Skeletal muscle tissue (tissue), 4 donors: ENCODE results near the gene CHD6. TPM values are rescaled to one million over a fixed set of nuclear protein-coding genes. Genes with fewer than 3 reads are reported as not detected.

Experiments used
- H3K27ac ChIP-seq: one replicate; pipeline ENCODE4 v1.7.0; 2013; ENCODE audit warnings: mild to moderate bottlenecking, low read depth, low read length, inconsistent platforms
- H3K27me3 ChIP-seq, 3 donors: one replicate each; pipeline ENCODE4 v1.7.0; 2013; ENCODE audit warnings: low read length in 3 of 3; ENCODE audit not compliant: control insufficient read depth in 3 of 3, insufficient read depth in 3 of 3
- H3K36me3 ChIP-seq, 3 donors: one replicate each; pipeline ENCODE4 v1.7.0; 2013; ENCODE audit warnings: low read length in 3 of 3; ENCODE audit not compliant: control insufficient read depth in 3 of 3, insufficient read depth in 3 of 3
- H3K4me1 ChIP-seq, 3 donors: one replicate each; pipeline ENCODE4 v1.7.0; 2013; ENCODE audit warnings: low read length in 3 of 3, mild to moderate bottlenecking in 3 of 3; ENCODE audit not compliant: control insufficient read depth in 3 of 3, insufficient read depth in 3 of 3
- H3K4me3 ChIP-seq, 3 donors: one replicate each; pipeline ENCODE4 v1.7.0; 2013; ENCODE audit warnings: low read length in 3 of 3
- H3K9ac ChIP-seq, 3 donors: one replicate each; pipeline ENCODE4 v1.7.0; 2013; ENCODE audit warnings: low read length in 3 of 3, mild to moderate bottlenecking in 3 of 3, moderate library complexity in 2 of 3, low read depth in 1 of 3
- H3K9me3 ChIP-seq, 3 donors: one replicate each; pipeline ENCODE4 v1.7.0; 2013; ENCODE audit warnings: low read length in 3 of 3; ENCODE audit not compliant: control insufficient read depth in 3 of 3
- total RNA-seq: library from RNA; depleted of rRNA; stranded (reverse); fragments of >200 nt; gene quantifications from one replicate; pipeline ENCODE4 v1.2.3, GENCODE V29; 2014
- donor health status: Osteomylitis.

The CHD6 gene
- total RNA-seq, 1 donor from 2014 or later, result 45.9 TPM

GRCh38 chr20:41373251-41373783 lies 244.9 kb downstream of the CHD6 start:
- Histone ChIP-seq H3K36me3 (no peaks in the 10 kb centered on the region), H3K27ac (no peak overlapping the region), H3K4me1 (no peaks in the 10 kb centered on the region), H3K9me3 (no peaks in the 10 kb centered on the region), H3K27me3 (peaks cover 0 to 4% (median 0%) of the 10 kb centered on the region in 3 donors), H3K9ac (no peak overlapping the region), H3K4me3 (no peak overlapping the region)

- Histone ChIP-seq H3K4me3 (no peak overlapping the region), H3K27me3 (peaks cover 14 to 18% (median 14%) of the 10 kb centered on the region in 3 donors), H3K27ac (no peak overlapping the region), H3K36me3 (no peaks in the 10 kb centered on the region), H3K9ac (no peak overlapping the region), H3K9me3 (no peaks in the 10 kb centered on the region), H3K4me1 (no peaks in the 10 kb centered on the region)
These were observed 246.8 kb downstream of the CHD6 start for GRCh38 chr20:41371371-41371770.

- H3K9ac ChIP-seq, result no peak overlapping the region
- no peaks in the 10 kb centered on the region for H3K36me3 ChIP-seq
- H3K9me3 ChIP-seq, result no peaks in the 10 kb centered on the region
- peaks cover 3 to 7% (median 6%) of the 10 kb centered on the region in 3 donors for H3K4me1 ChIP-seq
- H3K4me3 ChIP-seq, result no peak overlapping the region
- peaks cover 21 to 30% (median 24%) of the 10 kb centered on the region in 3 donors for H3K27me3 ChIP-seq
- no peak overlapping the region for H3K27ac ChIP-seq
These were observed 248.0 kb downstream of the CHD6 start for GRCh38 chr20:41370176-41370575.

- Histone ChIP-seq H3K36me3 (no peaks in the 10 kb centered on the region), H3K4me3 (no peak overlapping the region), H3K27ac (no peak overlapping the region), H3K4me1 (peaks cover 3 to 7% (median 6%) of the 10 kb centered on the region in 3 donors), H3K9me3 (no peaks in the 10 kb centered on the region), H3K27me3 (peaks cover 26 to 35% (median 29%) of the 10 kb centered on the region in 3 donors), H3K9ac (no peak overlapping the region)
These were observed 248.5 kb downstream of the CHD6 start for GRCh38 chr20:41369673-41370072.

- Histone ChIP-seq H3K27me3 (peaks cover 33 to 44% (median 42%) of the 10 kb centered on the region in 3 donors), H3K4me1 (peaks cover 3 to 7% (median 6%) of the 10 kb centered on the region in 3 donors), H3K27ac (no peak overlapping the region), H3K4me3 (no peak overlapping the region), H3K9me3 (no peaks in the 10 kb centered on the region), H3K9ac (no peak overlapping the region), H3K36me3 (no peaks in the 10 kb centered on the region)
These were observed 250.2 kb downstream of the CHD6 start for GRCh38 chr20:41367956-41368355.

DNA sequence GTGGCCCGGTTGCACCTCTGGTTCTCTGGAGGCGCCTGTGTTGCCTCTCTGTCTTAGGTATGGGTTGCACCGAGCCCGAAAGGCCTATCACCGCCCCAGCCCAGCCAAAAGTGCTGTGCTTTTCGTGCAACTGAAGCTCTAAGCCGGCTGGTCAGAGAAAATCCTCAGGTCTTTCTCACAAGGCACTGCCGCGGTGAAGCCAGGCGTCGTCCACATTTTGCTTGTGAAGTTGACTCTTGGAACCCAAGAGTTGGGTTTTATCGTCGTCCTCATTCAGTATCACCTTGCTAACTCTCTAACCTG lies 250.8 kb downstream of the CHD6 start:
- no peaks in the 10 kb centered on the region for H3K9me3 ChIP-seq
- peaks cover 7 to 11% (median 11%) of the 10 kb centered on the region in 3 donors for H3K4me1 ChIP-seq
- H3K27me3 ChIP-seq, result peaks cover 33 to 46% (median 44%) of the 10 kb centered on the region in 3 donors
- H3K27ac ChIP-seq, result no peak overlapping the region
- H3K36me3 ChIP-seq, result no peaks in the 10 kb centered on the region
- no peak overlapping the region for H3K4me3 ChIP-seq
- no peak overlapping the region for H3K9ac ChIP-seq

DNA sequence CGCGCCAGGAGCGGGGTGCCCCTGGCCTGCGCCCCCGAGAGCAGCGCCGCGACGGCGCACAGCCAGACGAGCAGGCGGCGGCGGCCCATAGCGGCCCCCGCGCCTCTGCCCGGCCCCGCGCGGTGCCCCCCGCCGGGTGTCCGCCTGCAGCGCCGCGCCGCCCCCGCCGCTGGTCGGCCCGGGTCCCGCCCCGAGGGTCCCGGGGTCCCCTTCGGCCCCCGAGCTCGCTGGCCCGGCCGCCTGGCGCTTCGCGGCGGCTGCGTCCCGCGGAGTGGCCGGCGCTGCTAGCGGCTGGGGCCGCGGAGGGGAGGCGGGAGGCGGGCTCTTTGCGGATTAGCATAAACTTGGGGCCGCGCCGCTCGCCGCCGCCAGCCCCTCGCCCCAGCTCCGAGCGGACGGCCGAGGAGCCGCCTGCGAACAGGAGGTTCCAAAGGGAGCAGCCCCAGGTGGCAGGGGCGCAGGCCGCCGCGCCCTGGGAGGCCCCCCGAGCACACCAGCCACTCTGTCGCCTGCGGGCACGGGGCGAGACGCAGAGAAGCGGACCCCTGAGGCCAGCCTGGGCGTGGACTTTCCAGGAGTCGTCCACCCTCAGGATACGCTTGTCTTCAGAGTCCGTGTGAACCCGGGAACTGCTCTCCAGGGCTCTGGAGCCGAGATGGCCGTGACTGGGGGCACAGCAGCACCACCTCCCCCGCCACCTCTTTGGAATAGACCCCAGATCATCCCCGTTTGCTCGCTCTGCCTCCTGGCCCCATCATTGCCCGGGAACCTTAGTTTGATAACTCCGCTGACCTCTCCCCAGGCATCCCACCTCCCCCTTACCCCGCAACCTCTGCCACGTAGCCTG lies 251.4 kb downstream of the CHD6 start, which contains the start of gene EMILIN3:
TSS of gene EMILIN3 (minus strand) at position 273 of the 847 bp plus-strand sequence. CDS start at position 89, 184 bp downstream.
- Histone ChIP-seq H3K27me3 (peaks cover 33 to 46% (median 44%) of the 10 kb centered on the region in 3 donors), H3K9me3 (no peaks in the 10 kb centered on the region), H3K9ac (no peak within 1 kb of the TSS), H3K4me3 (peak within 1 kb of the TSS in 2 of 3 donors; percentile 35 to 51), H3K27ac (no peak within 1 kb of the TSS), H3K4me1 (peaks cover 11 to 17% (median 16%) of the 10 kb centered on the region in 3 donors), H3K36me3 (no peaks in the 10 kb centered on the region)

- Histone ChIP-seq H3K4me1 (peaks cover 18 to 25% (median 23%) of the 10 kb centered on the region in 3 donors), H3K27me3 (peaks cover 33 to 46% (median 44%) of the 10 kb centered on the region in 3 donors), H3K27ac (no peak overlapping the region), H3K36me3 (no peaks in the 10 kb centered on the region), H3K9ac (no peak overlapping the region), H3K4me3 (peak overlapping the region in 2 of 3 donors; percentile 22 to 51), H3K9me3 (no peaks in the 10 kb centered on the region)
These were observed 252.2 kb downstream of the CHD6 start for GRCh38 chr20:41365777-41366545.

DNA sequence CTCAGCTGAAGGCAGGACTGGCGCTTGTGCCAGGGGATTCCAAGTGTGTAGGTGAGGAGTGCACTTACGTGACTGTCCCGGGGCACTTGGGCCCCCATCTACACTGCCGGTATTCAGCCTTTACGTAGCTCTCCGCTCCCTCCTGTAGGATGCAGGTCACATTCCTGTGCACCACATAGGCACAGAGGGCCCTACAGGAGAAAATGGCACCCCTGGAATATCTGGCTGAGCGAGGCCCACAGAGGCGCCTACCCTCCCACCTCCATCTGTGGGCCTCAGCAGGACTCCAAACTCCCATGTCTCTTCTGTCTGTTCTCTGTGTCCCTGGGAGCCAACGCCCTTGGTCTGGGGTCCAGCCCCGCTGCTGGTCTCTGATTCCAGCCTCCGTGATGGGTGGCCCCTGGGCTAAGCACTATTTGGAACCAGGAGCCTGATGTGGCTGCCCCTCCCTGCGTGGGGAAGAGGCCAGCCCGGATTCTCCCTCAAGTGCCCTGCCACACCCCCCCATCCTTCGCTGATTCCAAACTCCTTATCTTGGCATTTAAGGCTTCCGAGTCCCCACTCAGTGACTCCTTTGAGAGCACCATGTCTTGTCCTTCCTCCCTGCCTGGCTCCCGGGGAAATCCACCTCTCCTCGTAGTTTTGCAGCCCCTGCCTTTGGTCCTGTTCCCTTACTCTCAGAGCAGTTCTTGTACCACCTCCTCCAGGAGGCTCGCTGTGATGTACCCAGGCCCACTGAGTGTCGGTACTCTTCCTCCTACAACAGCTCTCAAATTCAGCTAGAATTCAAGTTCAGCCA lies 253.0 kb downstream of the CHD6 start:
- Histone ChIP-seq H3K9me3 (no peaks in the 10 kb centered on the region), H3K27ac (no peak overlapping the region), H3K36me3 (no peaks in the 10 kb centered on the region), H3K4me3 (no peak overlapping the region), H3K4me1 (peaks cover 18 to 25% (median 23%) of the 10 kb centered on the region in 3 donors), H3K27me3 (peaks cover 33 to 46% (median 44%) of the 10 kb centered on the region in 3 donors), H3K9ac (no peak overlapping the region)
